Measurements from ENCODE around the gene C16orf86.

DNA sequence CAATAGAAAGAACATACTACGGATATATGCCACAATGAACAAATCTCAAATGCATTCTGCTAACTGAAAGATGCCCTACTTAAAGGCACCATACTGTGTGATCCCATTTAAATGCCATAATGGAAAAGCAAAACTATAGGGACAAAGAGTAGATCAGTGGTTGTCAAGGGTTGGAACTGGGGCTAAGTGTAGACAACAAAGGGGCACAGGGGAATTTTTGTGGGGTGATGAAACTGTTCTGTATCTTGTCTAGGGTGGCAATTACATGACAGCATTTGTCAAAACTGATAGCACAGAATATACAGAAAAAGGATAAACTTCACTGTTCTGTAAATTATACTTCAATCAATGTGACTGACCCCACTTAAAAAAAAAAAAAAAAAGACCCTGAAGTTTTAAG, 34.8 kb downstream of the C16orf86 start:
- TF ChIP-seq, protein P1, sequence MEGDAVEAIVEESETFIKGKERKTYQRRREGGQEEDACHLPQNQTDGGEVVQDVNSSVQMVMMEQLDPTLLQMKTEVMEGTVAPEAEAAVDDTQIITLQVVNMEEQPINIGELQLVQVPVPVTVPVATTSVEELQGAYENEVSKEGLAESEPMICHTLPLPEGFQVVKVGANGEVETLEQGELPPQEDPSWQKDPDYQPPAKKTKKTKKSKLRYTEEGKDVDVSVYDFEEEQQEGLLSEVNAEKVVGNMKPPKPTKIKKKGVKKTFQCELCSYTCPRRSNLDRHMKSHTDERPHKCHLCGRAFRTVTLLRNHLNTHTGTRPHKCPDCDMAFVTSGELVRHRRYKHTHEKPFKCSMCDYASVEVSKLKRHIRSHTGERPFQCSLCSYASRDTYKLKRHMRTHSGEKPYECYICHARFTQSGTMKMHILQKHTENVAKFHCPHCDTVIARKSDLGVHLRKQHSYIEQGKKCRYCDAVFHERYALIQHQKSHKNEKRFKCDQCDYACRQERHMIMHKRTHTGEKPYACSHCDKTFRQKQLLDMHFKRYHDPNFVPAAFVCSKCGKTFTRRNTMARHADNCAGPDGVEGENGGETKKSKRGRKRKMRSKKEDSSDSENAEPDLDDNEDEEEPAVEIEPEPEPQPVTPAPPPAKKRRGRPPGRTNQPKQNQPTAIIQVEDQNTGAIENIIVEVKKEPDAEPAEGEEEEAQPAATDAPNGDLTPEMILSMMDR (IDR thresholded peaks at IDR 0.05), result no peak
- no peak for TF ChIP-seq POLR2A (IDR thresholded peaks at IDR 0.05)
